Measurements from ENCODE around the gene CDKN1B. TPM values are rescaled to one million over a fixed set of nuclear protein-coding genes. Genes with fewer than 3 reads are reported as not detected.

Gene CDKN1B
- 10 to 100 TPM; 61.9 to 63.5 TPM for total RNA-seq

DNA sequence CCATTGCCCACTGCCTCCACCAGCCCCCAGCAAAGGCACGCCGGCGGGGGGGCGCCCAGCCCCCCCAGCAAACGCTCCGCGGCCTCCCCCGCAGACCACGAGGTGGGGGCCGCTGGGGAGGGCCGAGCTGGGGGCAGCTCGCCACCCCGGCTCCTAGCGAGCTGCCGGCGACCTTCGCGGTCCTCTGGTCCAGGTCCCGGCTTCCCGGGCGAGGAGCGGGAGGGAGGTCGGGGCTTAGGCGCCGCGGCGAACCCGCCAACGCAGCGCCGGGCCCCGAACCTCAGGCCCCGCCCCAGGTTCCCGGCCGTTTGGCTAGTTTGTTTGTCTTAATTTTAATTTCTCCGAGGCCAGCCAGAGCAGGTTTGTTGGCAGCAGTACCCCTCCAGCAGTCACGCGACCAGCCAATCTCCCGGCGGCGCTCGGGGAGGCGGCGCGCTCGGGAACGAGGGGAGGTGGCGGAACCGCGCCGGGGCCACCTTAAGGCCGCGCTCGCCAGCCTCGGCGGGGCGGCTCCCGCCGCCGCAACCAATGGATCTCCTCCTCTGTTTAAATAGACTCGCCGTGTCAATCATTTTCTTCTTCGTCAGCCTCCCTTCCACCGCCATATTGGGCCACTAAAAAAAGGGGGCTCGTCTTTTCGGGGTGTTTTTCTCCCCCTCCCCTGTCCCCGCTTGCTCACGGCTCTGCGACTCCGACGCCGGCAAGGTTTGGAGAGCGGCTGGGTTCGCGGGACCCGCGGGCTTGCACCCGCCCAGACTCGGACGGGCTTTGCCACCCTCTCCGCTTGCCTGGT lies at the start of gene CDKN1B:
Gene CDKN1B (plus strand): TSS at position 576 of the 793 bp plus-strand sequence. CDS start 472 bp downstream, outside the sequence.
- peak; percentile 56 for DNase-seq (ENCODE audit: low spot score)
- H3K36me3 ChIP-seq, result peaks cover 6% of the 10 kb centered on the region
- TF ChIP-seq, protein P1, sequence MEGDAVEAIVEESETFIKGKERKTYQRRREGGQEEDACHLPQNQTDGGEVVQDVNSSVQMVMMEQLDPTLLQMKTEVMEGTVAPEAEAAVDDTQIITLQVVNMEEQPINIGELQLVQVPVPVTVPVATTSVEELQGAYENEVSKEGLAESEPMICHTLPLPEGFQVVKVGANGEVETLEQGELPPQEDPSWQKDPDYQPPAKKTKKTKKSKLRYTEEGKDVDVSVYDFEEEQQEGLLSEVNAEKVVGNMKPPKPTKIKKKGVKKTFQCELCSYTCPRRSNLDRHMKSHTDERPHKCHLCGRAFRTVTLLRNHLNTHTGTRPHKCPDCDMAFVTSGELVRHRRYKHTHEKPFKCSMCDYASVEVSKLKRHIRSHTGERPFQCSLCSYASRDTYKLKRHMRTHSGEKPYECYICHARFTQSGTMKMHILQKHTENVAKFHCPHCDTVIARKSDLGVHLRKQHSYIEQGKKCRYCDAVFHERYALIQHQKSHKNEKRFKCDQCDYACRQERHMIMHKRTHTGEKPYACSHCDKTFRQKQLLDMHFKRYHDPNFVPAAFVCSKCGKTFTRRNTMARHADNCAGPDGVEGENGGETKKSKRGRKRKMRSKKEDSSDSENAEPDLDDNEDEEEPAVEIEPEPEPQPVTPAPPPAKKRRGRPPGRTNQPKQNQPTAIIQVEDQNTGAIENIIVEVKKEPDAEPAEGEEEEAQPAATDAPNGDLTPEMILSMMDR (IDR thresholded peaks at IDR 0.05), result no peak
- ATAC-seq (ENCODE audit: insufficient number of reproducible peaks, low FRiP score, low read depth), result peak; percentile 82
- peak within 1 kb of the TSS; percentile 95 to 99 for H3K27ac ChIP-seq
- H3K27me3 ChIP-seq (replicated peaks; ENCODE audit: insufficient read depth), result no peaks in the 10 kb centered on the region
- peaks cover 38 to 58% of the 10 kb centered on the region in 2 donors for H3K4me1 ChIP-seq (ENCODE audit: control insufficient read depth in 1 of 2, low read depth in 2 of 2)
- no peaks in the 10 kb centered on the region for H3K9me3 ChIP-seq
- H3K4me3 ChIP-seq, result peak within 1 kb of the TSS; percentile 98

DNA sequence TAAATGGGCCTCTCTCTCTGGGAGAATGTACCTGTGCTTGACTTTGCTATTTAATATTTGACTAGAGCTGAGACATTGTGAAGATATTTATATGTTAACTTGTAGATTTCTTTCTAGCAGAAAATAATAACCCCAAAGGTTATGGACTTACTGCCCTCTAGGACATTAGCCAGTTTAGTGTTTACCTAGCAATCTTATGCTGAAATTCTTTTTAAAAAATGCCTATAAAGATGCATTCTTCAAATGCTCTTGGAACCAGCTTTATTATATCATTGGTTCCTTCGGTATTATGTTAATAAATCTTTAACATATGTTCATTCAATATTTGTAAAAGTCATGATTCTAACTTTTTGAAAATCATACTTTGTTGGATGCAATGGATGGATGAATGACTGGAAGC lies 49.2 kb upstream of the CDKN1B start:
- Histone ChIP-seq H3K4me1 (ENCODE audit: control insufficient read depth in 1 of 2, low read depth in 2 of 2) (no peaks in the 10 kb centered on the region), H3K36me3 (no peaks in the 10 kb centered on the region), H3K9me3 (no peaks in the 10 kb centered on the region), H3K27ac (no peak overlapping the region), H3K27me3 (replicated peaks; ENCODE audit: insufficient read depth) (no peaks in the 10 kb centered on the region), H3K4me3 (no peak overlapping the region)
- ATAC-seq (ENCODE audit: insufficient number of reproducible peaks, low FRiP score, low read depth) (no peak), DNase-seq (ENCODE audit: low spot score) (no peak)
- TF ChIP-seq, protein P1 (IDR thresholded peaks at IDR 0.05), result no peak

DNA sequence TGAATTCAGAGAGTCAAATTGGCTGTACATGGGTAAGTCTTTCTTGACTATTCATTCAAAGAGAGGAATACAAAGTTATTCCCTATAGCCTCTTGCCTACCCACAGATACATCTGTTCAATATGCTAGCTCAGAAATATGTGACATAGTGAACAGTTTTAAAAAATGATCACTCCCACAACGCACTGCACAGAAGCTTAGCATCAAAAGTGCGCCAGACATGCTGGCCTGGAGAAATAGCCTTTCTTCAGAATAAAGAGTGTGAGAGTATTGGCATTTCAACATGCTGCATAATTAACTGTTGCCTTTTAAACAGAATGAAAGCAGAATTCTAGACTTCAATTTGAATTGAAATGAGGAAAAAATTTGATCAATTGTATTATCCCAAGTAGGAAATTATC lies 48.1 kb upstream of the CDKN1B start:
- H3K4me3 ChIP-seq, result no peak overlapping the region

DNA sequence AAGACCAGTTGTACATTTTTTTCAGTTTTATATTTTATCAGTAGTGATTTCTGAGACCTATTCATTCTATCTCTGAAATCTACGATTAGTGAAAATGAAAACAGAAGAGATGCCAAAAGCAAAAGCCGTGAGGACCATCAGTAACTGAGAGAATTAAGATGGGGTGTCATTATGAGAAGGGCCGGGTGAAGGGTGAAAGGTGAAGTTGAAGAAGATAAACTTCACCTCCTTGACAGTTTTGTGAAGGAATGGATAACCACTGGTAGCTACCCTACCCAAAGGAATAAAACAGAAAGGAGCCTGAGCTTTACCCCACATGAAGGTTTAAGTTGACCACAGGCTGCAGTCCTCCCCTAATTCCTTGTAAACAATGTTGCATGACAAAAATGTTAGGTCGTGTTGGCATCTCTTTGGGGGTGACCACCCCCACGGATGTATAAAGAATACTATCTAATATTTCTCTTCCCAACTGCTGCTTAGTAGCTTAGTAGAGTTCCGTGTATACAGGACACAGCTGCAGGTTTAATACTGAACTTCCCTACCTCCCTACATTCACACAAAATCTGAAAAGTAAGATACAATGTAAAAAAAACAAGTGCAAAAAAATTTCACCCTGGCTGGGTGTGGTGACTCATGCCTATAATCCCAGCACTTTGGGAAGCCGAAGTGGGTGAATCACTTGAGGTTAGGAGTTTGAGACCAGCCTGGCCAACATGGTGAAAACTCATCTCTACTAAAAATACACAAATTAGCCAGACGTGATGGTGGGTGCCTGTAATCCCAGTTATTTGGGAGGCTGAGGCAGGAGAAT lies 45.1 kb upstream of the CDKN1B start:
- Histone ChIP-seq H3K4me3 (no peak overlapping the region), H3K27ac (no peak overlapping the region), H3K9me3 (no peaks in the 10 kb centered on the region), H3K4me1 (ENCODE audit: control insufficient read depth in 1 of 2, low read depth in 2 of 2) (no peaks in the 10 kb centered on the region), H3K36me3 (no peaks in the 10 kb centered on the region), H3K27me3 (replicated peaks; ENCODE audit: insufficient read depth) (no peaks in the 10 kb centered on the region)
- no peak for DNase-seq (ENCODE audit: low spot score)
- no peak for ATAC-seq (ENCODE audit: insufficient number of reproducible peaks, low FRiP score, low read depth)
- TF ChIP-seq, protein P1 (IDR thresholded peaks at IDR 0.05), result no peak

More for the DNA sequence above, 48.1 kb upstream of the CDKN1B start:
- H3K9me3 ChIP-seq, result no peaks in the 10 kb centered on the region
- H3K27me3 ChIP-seq (replicated peaks; ENCODE audit: insufficient read depth), result no peaks in the 10 kb centered on the region
- no peaks in the 10 kb centered on the region for H3K4me1 ChIP-seq (ENCODE audit: control insufficient read depth in 1 of 2, low read depth in 2 of 2)
- TF ChIP-seq, protein P1 (IDR thresholded peaks at IDR 0.05), result no peak
- no peak for DNase-seq (ENCODE audit: low spot score)
- no peak for ATAC-seq (ENCODE audit: insufficient number of reproducible peaks, low FRiP score, low read depth)
- H3K27ac ChIP-seq, result no peak overlapping the region
- H3K36me3 ChIP-seq, result no peaks in the 10 kb centered on the region

DNA sequence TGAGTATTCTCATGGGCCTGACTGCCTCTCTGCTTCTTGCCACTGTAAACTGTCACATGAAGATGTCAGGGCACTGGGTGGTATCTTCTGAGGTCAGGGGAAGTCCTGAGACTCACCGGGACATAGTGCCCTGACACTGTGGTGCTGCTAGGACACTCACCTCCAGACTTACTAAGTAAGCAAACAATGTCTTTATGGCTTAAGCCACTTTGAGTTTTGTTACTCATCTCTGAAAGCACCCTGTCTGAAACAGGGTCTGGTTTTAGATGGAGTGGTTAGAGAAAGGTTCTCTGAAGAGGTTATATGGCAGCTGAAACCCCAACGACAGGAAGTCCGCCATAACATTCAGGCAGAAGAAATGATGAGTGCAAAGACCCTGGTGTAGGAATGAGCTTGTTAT lies 43.9 kb upstream of the CDKN1B start:
- Histone ChIP-seq H3K36me3 (no peaks in the 10 kb centered on the region), H3K9me3 (no peaks in the 10 kb centered on the region), H3K27me3 (replicated peaks; ENCODE audit: insufficient read depth) (no peaks in the 10 kb centered on the region), H3K4me1 (ENCODE audit: control insufficient read depth in 1 of 2, low read depth in 2 of 2) (no peaks in the 10 kb centered on the region), H3K4me3 (no peak overlapping the region), H3K27ac (no peak overlapping the region)
- no peak for DNase-seq (ENCODE audit: low spot score)
- no peak for ATAC-seq (ENCODE audit: insufficient number of reproducible peaks, low FRiP score, low read depth)
- TF ChIP-seq, protein P1 (IDR thresholded peaks at IDR 0.05), result no peak

All from thoracic aorta (tissue), 2 donors.